Loucy (cell line): ENCODE results near the gene TENM3.

ENCODE experiments used
- CTCF ChIP-seq: fragments of 200-600 bp; sonication (generic); conservative IDR thresholded peaks from 2 replicates; pipeline ENCODE4 v1.5.1; 2014; ENCODE audit warnings: mild to moderate bottlenecking, antibody characterized with exemption, low read length
- EZH2phosphoT487 ChIP-seq: fragments of 200-600 bp; IDR thresholded peaks from 2 replicates; pipeline ENCODE4 v1.6.1; 2018; ENCODE audit warnings: antibody characterized with exemption, mild to moderate bottlenecking, moderate library complexity, borderline replicate concordance

DNA sequence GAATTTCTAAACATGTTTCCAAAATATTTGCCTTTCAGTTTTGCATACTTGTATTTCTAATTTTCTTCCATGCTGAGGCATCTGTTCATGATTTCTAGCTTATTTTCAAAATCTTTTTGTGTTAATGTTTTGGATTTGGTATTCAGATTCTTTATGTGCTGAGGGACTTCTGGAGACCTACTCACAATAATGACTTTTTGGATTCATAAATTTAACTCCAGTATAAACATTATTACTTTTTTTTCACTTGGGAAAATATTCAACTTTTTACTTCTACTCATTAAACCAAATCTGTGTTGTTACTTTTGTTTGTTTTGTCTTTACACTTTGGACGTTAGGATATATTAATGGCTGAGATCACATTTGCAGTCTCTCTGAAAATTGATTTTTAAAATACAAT lies 183.7 kb downstream of the TENM3 start:
- TF ChIP-seq CTCF (no peak), EZH2phosphoT487 (no peak)
